Activated naive CD4-positive, alpha-beta T cell treated with anti-CD3 and anti-CD28 coated beads, Interleukin-2, amount 50 U/mL, for 16 hours (primary cell): Measurements from ENCODE around the gene GDPD4.

Experiments used
- DNase-seq: peaks from one replicate; pipeline ENCODE4 v3.0.0-alpha.2; 2020

The GDPD4 gene

GRCh38 chr11:77232242-77232641, 69.2 kb downstream of the GDPD4 start:
- DNase-seq: no peak

DNA sequence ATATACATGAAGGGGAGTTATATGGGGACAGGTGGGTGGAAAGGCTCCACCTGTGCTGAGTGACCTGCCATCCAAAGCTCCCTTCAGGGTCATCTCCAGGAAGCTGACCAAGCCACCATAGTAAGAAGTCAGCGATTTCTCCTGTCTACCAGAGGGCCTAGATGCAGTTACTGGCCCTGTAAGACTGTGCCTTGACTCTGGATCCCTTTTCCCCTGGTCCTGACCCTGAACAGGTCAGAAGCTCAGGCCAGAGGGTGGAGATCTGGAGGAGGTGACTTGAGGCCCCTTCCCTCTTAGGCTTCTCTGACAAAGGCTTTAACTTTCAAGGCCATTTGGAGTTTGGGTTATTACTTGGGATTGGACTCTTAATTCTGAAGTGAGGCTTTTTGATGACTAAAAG, 69.7 kb downstream of the GDPD4 start:
- no peak for DNase-seq

GRCh38 chr11:77230878-77231605, 70.4 kb downstream of the GDPD4 start:
- DNase-seq: no peak

- DNase-seq: no peak
These were observed 77.7 kb downstream of the GDPD4 start for GRCh38 chr11:77223797-77224196.

DNA sequence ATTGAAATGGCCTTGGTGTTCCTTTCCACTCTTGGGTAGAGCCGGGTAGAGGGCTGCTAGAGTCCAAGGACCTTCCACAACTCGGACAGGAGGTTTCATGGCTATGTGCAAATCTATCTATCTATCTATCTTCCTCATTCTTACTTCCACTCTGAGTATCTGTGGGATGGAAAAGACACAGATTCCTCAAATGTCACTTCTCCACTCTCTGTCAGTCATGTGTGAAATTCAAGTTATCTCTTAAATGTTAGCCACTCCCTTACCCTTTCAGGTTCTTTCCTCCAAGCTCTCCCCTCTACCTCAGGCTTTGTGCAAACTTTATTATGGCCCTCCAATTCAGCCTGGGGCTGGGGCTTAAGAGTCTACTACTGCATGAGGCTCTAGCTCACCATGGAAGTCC, 84.3 kb downstream of the GDPD4 start:
- DNase-seq: no peak

- DNase-seq: no peak
These were observed 86.4 kb downstream of the GDPD4 start for GRCh38 chr11:77215106-77215505.

DNA sequence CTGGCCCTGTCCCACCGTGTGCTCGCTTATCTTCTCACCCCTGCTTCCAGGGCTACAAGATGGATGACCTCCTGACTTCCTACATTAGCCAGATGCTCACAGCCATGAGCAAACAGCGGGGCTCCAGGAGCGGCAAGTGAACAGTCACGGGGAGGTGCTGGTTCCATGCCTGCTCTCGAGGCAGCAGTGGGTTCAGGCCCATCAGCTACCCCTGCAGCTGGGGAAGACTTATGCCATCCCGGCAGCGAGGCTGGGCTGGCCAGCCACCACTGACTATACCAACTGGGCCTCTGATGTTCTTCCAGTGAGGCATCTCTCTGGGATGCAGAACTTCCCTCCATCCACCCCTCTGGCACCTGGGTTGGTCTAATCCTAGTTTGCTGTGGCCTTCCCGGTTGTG, 86.9 kb downstream of the GDPD4 start:
- DNase-seq: no peak

DNA sequence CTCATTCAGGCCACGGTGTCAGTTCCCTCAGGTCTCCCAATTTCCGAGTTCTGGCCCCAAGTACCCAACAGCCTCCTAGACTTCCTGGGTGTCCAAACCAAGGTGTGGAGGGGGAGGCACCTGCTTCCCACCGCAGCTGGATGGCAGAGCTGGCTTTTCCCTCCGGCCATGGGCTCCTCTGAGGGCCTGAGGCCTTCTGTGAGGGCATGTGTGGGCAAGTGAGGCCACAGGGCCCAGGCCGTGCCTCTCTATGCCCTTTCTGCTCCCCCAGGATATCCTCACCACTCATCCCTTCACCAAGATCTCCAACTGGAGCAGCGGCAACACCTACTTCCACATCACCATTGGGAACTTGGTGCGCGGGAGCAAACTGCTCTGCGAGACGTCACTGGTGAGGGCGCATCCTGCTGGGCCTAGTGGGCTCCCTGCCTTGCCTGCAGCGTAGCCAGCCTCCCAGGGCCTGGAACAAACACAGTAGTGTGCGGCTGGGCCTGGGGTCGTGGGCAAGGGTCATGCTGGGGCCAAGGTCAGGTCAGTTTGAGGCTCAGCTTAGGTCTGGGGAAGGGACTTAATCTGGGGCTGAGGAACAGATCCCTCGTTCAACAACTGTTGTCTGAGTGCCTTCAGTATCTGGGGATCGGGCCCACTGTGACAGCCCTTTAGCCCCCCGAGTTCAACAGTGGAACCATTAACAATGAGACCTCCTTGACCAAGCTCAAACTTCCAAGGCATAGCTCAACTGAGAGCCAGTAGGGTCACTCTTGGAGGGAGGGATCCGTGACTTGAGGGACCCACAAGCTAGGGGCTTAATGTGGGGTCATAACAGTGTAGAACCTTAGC, 87.7 kb downstream of the GDPD4 start:
- DNase-seq: no peak

DNA sequence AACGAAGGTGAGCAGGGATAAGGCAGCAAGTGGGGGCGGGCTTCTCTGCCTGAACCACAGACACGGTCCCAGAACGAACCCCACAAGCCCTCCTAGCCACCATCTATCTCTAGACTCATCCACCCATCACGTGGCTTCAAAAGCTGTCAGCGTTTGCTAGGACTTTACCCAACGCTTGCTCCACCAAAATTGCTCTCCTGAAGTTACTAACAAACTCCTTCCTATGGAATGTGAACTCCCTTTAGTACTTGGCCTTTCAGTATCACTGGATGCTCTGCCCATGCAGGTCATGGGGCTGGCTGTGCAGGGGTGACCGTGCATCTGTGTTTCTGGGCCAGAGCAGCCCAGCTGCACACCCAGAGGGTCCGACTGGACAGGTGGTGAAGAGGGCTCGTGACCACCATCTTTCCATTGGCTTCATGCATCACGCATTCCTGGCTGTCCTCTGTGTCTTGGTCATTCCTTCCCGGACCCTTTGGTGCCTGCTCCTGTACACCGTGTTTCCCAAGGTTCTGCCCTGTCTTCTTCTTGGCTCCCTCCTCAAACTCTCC, 88.4 kb downstream of the GDPD4 start:
- DNase-seq: no peak

- no peak for DNase-seq
These were observed 89.0 kb downstream of the GDPD4 start for GRCh38 chr11:77212314-77213007.

GRCh38 chr11:77211594-77212251, 89.8 kb downstream of the GDPD4 start:
- DNase-seq: no peak

DNA sequence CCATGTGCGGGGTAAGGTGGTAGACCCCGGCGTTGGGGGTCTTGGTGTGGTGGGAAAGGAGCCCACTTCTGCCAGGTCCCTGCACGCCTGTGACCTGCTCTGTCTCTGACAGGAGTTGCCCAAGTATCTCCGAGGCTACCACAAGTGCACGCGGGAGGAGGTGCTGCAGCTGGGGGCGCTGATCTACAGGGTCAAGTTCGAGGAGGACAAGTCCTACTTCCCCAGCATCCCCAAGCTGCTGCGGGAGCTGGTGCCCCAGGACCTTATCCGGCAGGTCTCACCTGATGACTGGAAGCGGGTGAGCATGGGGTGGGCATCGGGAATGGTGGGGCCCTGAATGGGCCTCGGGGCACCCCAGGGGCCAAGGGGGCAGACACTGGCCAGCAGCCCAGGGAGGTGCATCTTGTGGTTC, 90.4 kb downstream of the GDPD4 start:
- DNase-seq: no peak

DNA sequence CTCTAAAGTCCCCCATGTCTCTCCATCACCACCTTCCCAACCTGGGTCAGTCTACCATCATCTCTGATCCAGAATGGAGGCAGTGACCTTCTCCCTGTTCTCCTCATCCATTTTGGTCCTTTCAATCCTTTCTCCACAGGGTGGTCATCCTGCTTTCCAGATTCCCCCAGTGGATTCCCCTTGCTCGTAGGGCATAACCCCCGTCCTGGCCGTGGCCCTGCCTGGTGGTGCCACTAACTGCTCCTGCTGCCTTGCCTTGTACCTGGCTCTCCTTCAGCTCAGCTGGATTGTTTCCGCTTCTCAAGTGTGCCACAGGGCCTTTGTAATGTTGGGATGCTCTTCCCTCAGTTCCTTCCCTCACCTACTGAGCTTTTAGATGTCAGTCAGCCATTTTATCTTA, 91.8 kb downstream of the GDPD4 start:
- DNase-seq: no peak

DNA sequence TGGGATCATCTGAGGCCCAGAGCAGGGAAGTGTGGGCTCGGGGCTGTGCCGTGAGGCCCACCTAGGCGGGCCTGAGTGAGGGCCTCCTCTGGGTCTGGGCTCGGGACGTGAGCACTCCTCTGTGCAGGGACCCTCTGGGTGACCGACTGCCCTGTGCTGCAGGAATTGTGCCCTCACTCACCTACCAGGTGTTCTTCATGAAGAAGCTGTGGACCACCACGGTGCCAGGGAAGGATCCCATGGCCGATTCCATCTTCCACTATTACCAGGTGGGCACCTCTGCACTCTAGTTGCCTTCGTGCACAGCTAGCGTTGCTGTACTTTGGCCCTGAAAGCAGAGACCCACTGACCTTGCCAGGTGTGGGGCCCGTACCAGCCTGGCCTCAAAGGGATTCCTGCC, 93.0 kb downstream of the GDPD4 start:
- no peak for DNase-seq

- no peak for DNase-seq
These were observed 93.7 kb downstream of the GDPD4 start for GRCh38 chr11:77207618-77208313.

GRCh38 chr11:77207019-77207485, 94.4 kb downstream of the GDPD4 start:
- no peak for DNase-seq

- no peak for DNase-seq
These were observed 95.0 kb downstream of the GDPD4 start for GRCh38 chr11:77206264-77207018.

- no peak for DNase-seq
These were observed 95.8 kb downstream of the GDPD4 start for GRCh38 chr11:77205467-77206263.

- no peak for DNase-seq
These were observed 96.6 kb downstream of the GDPD4 start for GRCh38 chr11:77204754-77205466.
